NT2/D1 (cell line): ENCODE results near the gene PRKN.

Experiments used
- YY1 ChIP-seq: IDR thresholded peaks from 2 replicates; pipeline ENCODE4 v1.6.1; 2011; ENCODE audit not compliant: insufficient read length, insufficient read depth
- ZNF274 ChIP-seq: IDR thresholded peaks from 2 replicates; pipeline ENCODE4 v1.6.1; 2011; ENCODE audit warnings: mild to moderate bottlenecking, low read depth, low read length

DNA sequence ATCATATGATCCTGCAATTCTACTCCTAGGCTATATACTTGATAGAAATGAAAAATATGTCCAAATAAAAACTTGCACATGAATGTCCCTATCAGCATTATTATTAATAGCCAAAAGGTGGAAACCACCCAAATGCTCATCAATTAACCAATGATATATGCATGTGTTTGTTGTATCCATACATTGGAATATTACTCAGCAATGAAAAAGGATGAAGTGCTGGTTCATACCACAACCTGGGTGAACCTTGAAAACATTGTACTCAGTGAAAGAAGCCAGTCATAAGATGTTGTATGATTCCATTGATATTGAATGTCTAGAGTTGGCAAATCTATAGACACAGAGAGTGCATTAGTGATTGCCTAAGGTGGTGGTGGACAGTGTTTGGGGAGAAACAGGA, 267.6 kb downstream of the PRKN start:
- TF ChIP-seq YY1: no peak
- TF ChIP-seq ZNF274: no peak
